Measurements from ENCODE around the gene SBK1.

GRCh38 chr16:28318042-28318744, 25.9 kb downstream of the SBK1 start:
- no peak for TF ChIP-seq CTCF (IDR thresholded peaks at IDR 0.05; ENCODE audit: insufficient read depth, low read depth, low read length)
- no peak for TF ChIP-seq EZH2 (IDR thresholded peaks at IDR 0.05; ENCODE audit: insufficient read depth, low read length)
